Activated T-helper 9 cell treated with anti-CD3 and anti-CD28 coated beads, Interleukin-2, amount 50 U/mL, for 16 hours (primary cell): Measurements from ENCODE around the gene CRLF2.
"Not testable (repeated sequence)": the region's sequence is repeated elsewhere in the genome, so short reads cannot be mapped to it uniquely, and the experiment has no call there.

Source experiments
- DNase-seq: peaks from one replicate; pipeline ENCODE4 v3.0.0-alpha.2; 2020; ENCODE audit warnings: low read depth

CRLF2 gene

GRCh38 chrX:1215123-1215823, 2.8 kb upstream of the CRLF2 start:
- no peak for DNase-seq

GRCh38 chrX:1213971-1214370, 1.5 kb upstream of the CRLF2 start:
- no peak for DNase-seq

GRCh38 chrX:1210844-1211243, 1.6 kb downstream of the CRLF2 start:
- DNase-seq, result no peak

GRCh38 chrX:1207496-1208025, 4.9 kb downstream of the CRLF2 start:
- DNase-seq, result no peak

GRCh38 chrX:1205681-1206611, 6.5 kb downstream of the CRLF2 start:
- DNase-seq, result no peak

GRCh38 chrX:1202251-1202650, 10.2 kb downstream of the CRLF2 start:
- DNase-seq, result no peak

GRCh38 chrX:1196436-1196835, 16.0 kb downstream of the CRLF2 start:
- DNase-seq, result no peak

- DNase-seq, result not testable (repeated sequence)
These were observed 20.3 kb downstream of the CRLF2 start for GRCh38 chrX:1192196-1192595.

- DNase-seq, result no peak
These were observed 21.8 kb downstream of the CRLF2 start for GRCh38 chrX:1190596-1191145.

- DNase-seq, result no peak
These were observed 26.9 kb downstream of the CRLF2 start for GRCh38 chrX:1185561-1185960.

GRCh38 chrX:1182211-1182610, 30.2 kb downstream of the CRLF2 start:
- no peak for DNase-seq

- DNase-seq, result not testable (repeated sequence)
These were observed 30.8 kb downstream of the CRLF2 start for GRCh38 chrX:1181661-1182060.

- no peak for DNase-seq
These were observed 31.3 kb downstream of the CRLF2 start for GRCh38 chrX:1181170-1181569.

GRCh38 chrX:1178580-1179057, 33.8 kb downstream of the CRLF2 start:
- no peak for DNase-seq

GRCh38 chrX:1176531-1177320, 35.7 kb downstream of the CRLF2 start:
- not testable (repeated sequence) for DNase-seq

GRCh38 chrX:1174609-1175545, 37.6 kb downstream of the CRLF2 start:
- DNase-seq, result not testable (repeated sequence)

- not testable (repeated sequence) for DNase-seq
These were observed 39.0 kb downstream of the CRLF2 start for GRCh38 chrX:1173435-1173834.

- DNase-seq, result no peak
These were observed 40.0 kb downstream of the CRLF2 start for GRCh38 chrX:1172496-1172895.

GRCh38 chrX:1171915-1172314, 40.5 kb downstream of the CRLF2 start:
- not testable (repeated sequence) for DNase-seq

GRCh38 chrX:1170243-1170642, 42.2 kb downstream of the CRLF2 start:
- no peak for DNase-seq
